Nephron (organoid): ENCODE measurements around the gene LAMA5.

ENCODE experiments used
- H3K27ac Mint-ChIP-seq, 3 experiments: 2 replicates each; pipeline ENCODE4 v1.8.0; 2020; ENCODE audit warnings: mixed read lengths in 3 of 3, mild to moderate bottlenecking in 2 of 3, moderate library complexity in 1 of 3
- H3K27me3 Mint-ChIP-seq: 2 replicates; pipeline ENCODE4 v1.8.0; 2021; ENCODE audit warnings: low read depth, mild to moderate bottlenecking, moderate library complexity, mixed read lengths
- H3K36me3 Mint-ChIP-seq: 2 replicates; pipeline ENCODE4 v1.8.0; 2020; ENCODE audit warnings: low read depth, mixed read lengths
- H3K4me1 Mint-ChIP-seq: 2 replicates; pipeline ENCODE4 v1.8.0; 2020; ENCODE audit warnings: mixed read lengths
- H3K4me3 Mint-ChIP-seq, 3 experiments: 2 replicates each; pipeline ENCODE4 v1.8.0; 2020; ENCODE audit warnings: mild to moderate bottlenecking in 3 of 3, mixed read lengths in 3 of 3, moderate library complexity in 2 of 3
- H3K9me3 Mint-ChIP-seq: 2 replicates; pipeline ENCODE4 v1.8.0; 2020; ENCODE audit warnings: mixed read lengths
- CTCF ChIP-seq, 3 experiments: fragments of 200-600 bp; sonication (generic); IDR thresholded peaks; one replicate each; pipeline ENCODE4 v1.5.0; 2021; ENCODE audit warnings: antibody characterized with exemption in 3 of 3; ENCODE audit not compliant: unreplicated experiment in 3 of 3

The LAMA5 gene

GRCh38 chr20:62262064-62262463 lies 105.0 kb downstream of the LAMA5 start:
- H3K4me1 Mint-ChIP-seq, result no peaks in the 10 kb centered on the region
- H3K4me3 Mint-ChIP-seq, result no peak overlapping the region
- no peaks in the 10 kb centered on the region for H3K27me3 Mint-ChIP-seq
- no peak overlapping the region for H3K27ac Mint-ChIP-seq
- peaks cover 3% of the 10 kb centered on the region for H3K9me3 Mint-ChIP-seq
- no peak for TF ChIP-seq CTCF (IDR thresholded peaks at IDR 0.05; ENCODE audit: unreplicated experiment in 3 of 3)
- H3K36me3 Mint-ChIP-seq, result peaks cover 65% of the 10 kb centered on the region

- Mint-ChIP-seq H3K4me1 (peaks cover 7% of the 10 kb centered on the region), H3K36me3 (peaks cover 46% of the 10 kb centered on the region), H3K4me3 (no peak overlapping the region), H3K27me3 (no peaks in the 10 kb centered on the region), H3K9me3 (no peaks in the 10 kb centered on the region), H3K27ac (no peak overlapping the region)
- TF ChIP-seq CTCF (IDR thresholded peaks at IDR 0.05; ENCODE audit: unreplicated experiment in 3 of 3), result no peak
Measured at GRCh38 chr20:62259294-62259565, 107.9 kb downstream of the LAMA5 start.
